NCI-H1436 (cell line): ENCODE results near the gene CCNI.

Source experiments
- DNase-seq: peaks from one replicate; lab custom pipeline; 2025; lab: John Stamatoyannopoulos, UW

Gene CCNI

GRCh38 chr4:77002321-77003107 is 73.3 kb downstream of the CCNI start:
- no peak for DNase-seq

GRCh38 chr4:77001907-77002306 is 73.9 kb downstream of the CCNI start:
- DNase-seq = no peak

GRCh38 chr4:76998251-76998901 is 77.4 kb downstream of the CCNI start:
- DNase-seq = no peak

GRCh38 chr4:76997532-76997931 is 78.3 kb downstream of the CCNI start:
- DNase-seq = no peak
